ENCODE measurements around the gene METTL6.

METTL6 gene

DNA sequence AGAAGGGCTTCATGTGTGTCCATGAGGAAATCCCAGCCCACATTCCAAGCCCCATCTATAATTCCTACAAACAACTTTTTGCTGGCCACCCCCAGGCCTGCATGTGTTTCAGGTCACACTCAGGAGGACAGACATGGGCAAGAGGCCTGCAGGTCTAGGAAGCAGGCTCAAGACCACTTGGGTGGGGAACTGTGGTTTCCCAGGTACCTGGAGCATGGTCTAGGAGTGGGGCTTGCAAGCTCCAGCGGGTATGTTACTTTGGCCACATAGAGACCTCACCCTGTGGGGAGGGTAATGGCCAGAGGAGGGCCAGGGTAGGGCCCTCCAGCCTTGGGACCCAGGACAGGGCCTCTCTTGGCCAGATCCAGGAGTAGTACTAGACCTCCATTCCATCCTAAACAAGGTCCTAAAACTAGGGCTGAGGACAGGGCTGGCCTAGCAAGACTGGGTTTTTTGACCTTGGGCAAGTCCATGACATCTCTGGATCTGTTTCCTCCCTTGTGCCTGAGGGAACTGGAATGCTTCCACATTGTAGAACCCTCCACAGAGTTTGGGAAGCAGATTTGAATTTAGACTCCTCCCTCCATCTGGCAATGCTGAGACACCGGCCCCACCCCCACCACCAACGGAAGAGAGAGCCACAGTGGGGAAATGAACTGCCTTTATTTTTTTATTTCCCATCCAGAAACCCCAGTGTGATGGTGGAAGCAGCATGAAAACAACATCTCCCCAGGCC lies 22.3 kb upstream of the METTL6 start:
- TF ChIP-seq, protein P1, sequence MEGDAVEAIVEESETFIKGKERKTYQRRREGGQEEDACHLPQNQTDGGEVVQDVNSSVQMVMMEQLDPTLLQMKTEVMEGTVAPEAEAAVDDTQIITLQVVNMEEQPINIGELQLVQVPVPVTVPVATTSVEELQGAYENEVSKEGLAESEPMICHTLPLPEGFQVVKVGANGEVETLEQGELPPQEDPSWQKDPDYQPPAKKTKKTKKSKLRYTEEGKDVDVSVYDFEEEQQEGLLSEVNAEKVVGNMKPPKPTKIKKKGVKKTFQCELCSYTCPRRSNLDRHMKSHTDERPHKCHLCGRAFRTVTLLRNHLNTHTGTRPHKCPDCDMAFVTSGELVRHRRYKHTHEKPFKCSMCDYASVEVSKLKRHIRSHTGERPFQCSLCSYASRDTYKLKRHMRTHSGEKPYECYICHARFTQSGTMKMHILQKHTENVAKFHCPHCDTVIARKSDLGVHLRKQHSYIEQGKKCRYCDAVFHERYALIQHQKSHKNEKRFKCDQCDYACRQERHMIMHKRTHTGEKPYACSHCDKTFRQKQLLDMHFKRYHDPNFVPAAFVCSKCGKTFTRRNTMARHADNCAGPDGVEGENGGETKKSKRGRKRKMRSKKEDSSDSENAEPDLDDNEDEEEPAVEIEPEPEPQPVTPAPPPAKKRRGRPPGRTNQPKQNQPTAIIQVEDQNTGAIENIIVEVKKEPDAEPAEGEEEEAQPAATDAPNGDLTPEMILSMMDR (IDR thresholded peaks at IDR 0.05; ENCODE audit: low read depth, low read length): no peak
- H3K36me3 ChIP-seq: no peaks in the 10 kb centered on the region

DNA sequence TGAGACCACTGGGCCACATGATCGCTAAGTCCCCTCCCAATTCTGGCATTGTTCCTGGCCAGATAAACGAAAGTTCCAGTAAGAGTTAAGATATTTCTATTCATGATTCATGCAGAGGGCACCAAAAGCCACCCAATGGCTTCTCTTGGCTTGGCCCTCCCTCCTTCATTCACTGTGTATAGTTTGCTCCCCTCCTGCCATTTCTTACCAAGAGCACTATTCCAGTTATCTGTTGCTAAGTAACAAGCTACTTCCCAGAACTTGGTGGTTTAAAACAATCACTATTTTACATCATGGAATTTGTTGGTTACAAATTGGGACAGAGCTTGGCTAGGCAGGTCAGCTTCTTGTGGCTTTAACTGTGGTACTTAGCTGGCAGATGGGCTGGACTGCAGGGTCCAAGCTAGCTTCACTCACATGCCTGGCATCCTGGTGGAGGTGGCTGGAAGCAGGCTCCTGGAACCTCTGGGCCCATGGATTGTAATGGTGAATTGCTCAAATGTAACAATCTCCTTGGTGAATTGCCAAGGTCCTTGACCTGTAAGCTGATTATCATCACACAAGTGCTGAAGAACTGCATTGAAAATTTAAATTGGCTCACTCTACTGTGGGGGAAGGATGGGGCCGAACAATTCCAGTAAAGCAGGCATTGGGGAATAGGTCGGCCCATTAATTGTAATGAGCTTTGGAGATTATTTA lies 16.6 kb upstream of the METTL6 start:
- DNase-seq: no peak
- Histone ChIP-seq H3K9me3 (ENCODE audit: severe bottlenecking) (no peaks in the 10 kb centered on the region), H3K27ac (no peak overlapping the region)

More for the DNA sequence above, 22.3 kb upstream of the METTL6 start:
- no peak for DNase-seq
- Histone ChIP-seq H3K9me3 (ENCODE audit: severe bottlenecking) (no peaks in the 10 kb centered on the region), H3K4me3 (ENCODE audit: low read depth, low read length) (no peak overlapping the region), H3K27me3 (ENCODE audit: insufficient read depth, low read depth, severe bottlenecking) (no peaks in the 10 kb centered on the region), H3K27ac (no peak overlapping the region)

DNA sequence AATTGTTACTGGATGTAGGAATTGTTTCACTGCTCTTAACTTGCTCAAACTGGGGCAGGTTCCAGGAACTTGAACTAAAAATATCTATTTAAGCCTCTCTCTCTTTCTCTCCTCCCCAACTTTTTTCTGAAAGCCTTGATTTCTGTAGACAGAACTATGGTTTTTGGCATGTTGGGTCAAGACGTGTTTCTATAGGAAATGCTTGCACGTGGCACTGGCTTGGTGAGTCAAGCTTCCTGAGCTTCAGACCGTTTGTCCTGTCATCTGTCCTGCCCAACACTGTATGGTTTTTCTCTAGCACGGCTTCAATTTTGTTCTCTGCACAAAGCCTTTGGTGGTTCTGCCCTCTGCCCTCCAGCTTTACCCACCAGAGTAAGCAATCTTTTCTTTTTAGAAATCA lies 13.5 kb upstream of the METTL6 start:
- Histone ChIP-seq H3K4me3 (ENCODE audit: low read depth, low read length) (no peak overlapping the region), H3K9me3 (ENCODE audit: severe bottlenecking) (no peaks in the 10 kb centered on the region), H3K27ac (no peak overlapping the region), H3K36me3 (peaks cover 49% of the 10 kb centered on the region), H3K27me3 (ENCODE audit: insufficient read depth, low read depth, severe bottlenecking) (no peaks in the 10 kb centered on the region)
- DNase-seq: no peak
- TF ChIP-seq, protein P1 (IDR thresholded peaks at IDR 0.05; ENCODE audit: low read depth, low read length): no peak

More for the DNA sequence above, 16.6 kb upstream of the METTL6 start:
- TF ChIP-seq, protein P1 (IDR thresholded peaks at IDR 0.05; ENCODE audit: low read depth, low read length): no peak
- Histone ChIP-seq H3K27me3 (ENCODE audit: insufficient read depth, low read depth, severe bottlenecking) (no peaks in the 10 kb centered on the region), H3K4me3 (ENCODE audit: low read depth, low read length) (no peak overlapping the region), H3K36me3 (peaks cover 24% of the 10 kb centered on the region)

DNA sequence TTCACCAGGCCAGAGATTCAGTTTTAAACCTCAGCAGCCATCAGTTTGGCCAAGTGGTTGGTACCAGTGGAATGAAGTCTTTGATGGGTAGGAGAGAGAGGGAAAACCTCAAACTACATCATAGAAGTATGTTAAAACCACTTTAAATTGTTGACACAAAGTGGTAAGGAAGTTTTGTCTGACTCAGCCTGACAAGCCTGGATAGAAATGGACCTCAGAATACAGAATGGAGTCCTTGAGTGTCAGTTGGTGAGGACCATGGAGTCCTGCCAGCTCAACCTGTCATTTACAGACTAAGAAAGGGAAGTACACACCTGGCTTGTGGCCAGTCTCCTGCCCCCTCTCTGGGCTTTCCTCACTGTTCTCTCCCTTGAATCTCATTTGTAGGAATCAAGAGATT lies 12.1 kb upstream of the METTL6 start:
- TF ChIP-seq, protein P1 (IDR thresholded peaks at IDR 0.05; ENCODE audit: low read depth, low read length): no peak
- DNase-seq: no peak
- peaks cover 63% of the 10 kb centered on the region for H3K36me3 ChIP-seq
- no peak overlapping the region for H3K4me3 ChIP-seq (ENCODE audit: low read depth, low read length)
- H3K27ac ChIP-seq: no peak overlapping the region
- no peaks in the 10 kb centered on the region for H3K27me3 ChIP-seq (ENCODE audit: insufficient read depth, low read depth, severe bottlenecking)
- H3K9me3 ChIP-seq (ENCODE audit: severe bottlenecking): no peaks in the 10 kb centered on the region

DNA sequence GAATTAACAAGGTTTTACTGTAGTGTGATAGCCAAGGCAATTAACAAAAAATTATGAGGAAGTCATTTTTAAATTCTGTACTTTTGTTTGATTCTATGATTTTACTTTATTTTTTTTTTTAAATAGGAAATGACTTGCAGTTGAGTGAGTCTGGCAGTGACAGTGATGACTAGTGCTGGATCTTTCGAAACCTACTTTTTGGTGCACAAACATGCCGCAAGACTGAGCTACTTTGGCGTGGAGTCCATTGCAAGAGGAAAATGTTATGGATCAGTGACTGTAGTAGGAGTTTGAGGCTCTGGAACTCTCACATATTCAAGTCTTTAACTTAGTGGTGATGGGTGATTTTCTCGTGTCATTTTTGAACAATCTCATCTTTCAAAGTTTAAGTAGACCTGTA lies 11.6 kb upstream of the METTL6 start:
- TF ChIP-seq, protein P1 (IDR thresholded peaks at IDR 0.05; ENCODE audit: low read depth, low read length): no peak
- Histone ChIP-seq H3K9me3 (ENCODE audit: severe bottlenecking) (no peaks in the 10 kb centered on the region), H3K27ac (no peak overlapping the region), H3K27me3 (ENCODE audit: insufficient read depth, low read depth, severe bottlenecking) (no peaks in the 10 kb centered on the region), H3K36me3 (peaks cover 68% of the 10 kb centered on the region), H3K4me3 (ENCODE audit: low read depth, low read length) (no peak overlapping the region)
- no peak for DNase-seq

Data from WERI-Rb-1 (cell line).